NCI-H2107 (cell line): ENCODE results near the gene PER3.

ENCODE experiments used
- DNase-seq: peaks from one replicate; lab custom pipeline; 2025; lab: John Stamatoyannopoulos, UW

The PER3 gene

DNA sequence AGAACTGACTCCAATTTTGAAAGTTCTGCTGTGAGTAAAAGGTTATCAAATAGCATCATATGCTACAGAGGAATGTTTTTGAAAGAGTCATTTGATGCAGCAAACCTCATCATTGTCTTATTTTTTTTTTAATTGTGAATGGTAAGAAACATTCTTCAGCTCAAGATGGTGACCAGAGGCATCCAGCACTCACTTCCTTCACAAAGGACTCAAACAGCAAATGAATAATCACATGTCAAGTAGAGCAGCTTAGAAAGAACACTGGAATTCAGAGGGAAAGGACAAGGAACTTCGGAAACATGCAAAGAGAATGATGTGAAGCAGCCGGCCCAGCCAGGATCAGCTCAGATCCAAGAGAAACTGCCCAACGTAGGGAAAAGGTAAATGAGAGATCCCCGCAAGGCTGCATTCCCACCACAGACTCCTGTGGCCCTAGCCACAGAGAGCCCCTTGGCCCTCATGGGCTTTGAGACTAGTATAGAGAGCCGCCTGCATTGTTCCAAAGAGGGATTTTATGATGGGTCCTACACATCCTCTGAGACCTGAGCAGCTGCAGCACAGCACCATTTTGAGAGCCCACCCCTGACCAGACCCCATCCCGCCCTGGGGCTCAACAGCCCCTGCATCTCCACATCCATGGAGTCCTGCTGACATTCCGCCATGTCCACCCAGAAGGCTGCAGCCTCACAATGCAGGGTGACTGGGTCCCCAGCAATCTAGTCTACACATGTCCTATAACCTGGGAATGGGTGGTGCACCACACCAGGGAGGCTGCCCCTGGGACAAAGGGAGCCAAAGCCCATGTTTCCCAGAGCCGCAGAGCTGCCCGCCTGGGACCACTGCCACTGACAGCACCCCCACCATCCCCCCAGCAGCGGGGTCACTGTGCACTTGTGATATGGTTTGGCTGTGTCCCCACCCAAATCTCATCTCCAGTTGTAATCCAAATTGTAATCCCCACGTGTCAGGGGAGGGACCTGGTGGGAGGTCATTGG lies 90.0 kb downstream of the PER3 start:
- no peak for DNase-seq

DNA sequence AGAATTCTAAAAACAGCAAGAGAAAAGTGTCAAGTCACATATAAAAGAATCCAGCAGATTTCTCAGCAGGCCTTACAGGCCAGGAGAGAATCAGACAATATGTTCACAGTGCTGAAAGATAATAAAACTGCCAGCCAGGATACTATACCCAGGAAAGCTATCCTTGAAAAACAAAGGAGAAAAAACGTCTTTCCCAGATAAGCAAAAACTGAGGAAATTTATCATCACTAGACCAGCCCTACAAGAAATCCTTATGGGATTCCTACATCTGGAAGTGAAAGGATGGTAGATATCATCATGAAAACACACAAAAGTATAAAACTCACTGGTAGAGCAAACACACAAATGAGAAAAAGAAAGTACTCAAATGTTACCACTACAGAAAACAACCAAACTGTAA lies 93.9 kb downstream of the PER3 start:
- DNase-seq: no peak

DNA sequence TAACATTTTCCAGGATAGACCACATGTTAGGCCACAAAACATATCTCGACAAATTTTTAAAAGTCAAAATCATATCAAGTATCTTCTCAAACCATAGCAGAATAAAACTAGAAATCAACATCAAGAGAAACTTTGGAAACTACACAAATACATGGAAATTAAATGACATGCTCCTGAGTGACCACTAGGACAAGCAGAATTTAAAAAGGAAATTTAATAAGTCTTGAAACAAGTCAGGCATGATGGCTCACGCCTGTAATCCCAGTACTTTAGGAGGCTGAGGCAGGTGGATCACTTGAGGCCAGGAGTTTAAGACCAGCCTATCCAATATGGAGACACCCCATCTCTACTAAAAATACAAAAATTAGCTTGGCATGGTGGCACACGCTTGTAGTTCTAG lies 95.1 kb downstream of the PER3 start:
- no peak for DNase-seq

GRCh38 chr1:7884757-7885156 lies 100.7 kb downstream of the PER3 start:
- no peak for DNase-seq

DNA sequence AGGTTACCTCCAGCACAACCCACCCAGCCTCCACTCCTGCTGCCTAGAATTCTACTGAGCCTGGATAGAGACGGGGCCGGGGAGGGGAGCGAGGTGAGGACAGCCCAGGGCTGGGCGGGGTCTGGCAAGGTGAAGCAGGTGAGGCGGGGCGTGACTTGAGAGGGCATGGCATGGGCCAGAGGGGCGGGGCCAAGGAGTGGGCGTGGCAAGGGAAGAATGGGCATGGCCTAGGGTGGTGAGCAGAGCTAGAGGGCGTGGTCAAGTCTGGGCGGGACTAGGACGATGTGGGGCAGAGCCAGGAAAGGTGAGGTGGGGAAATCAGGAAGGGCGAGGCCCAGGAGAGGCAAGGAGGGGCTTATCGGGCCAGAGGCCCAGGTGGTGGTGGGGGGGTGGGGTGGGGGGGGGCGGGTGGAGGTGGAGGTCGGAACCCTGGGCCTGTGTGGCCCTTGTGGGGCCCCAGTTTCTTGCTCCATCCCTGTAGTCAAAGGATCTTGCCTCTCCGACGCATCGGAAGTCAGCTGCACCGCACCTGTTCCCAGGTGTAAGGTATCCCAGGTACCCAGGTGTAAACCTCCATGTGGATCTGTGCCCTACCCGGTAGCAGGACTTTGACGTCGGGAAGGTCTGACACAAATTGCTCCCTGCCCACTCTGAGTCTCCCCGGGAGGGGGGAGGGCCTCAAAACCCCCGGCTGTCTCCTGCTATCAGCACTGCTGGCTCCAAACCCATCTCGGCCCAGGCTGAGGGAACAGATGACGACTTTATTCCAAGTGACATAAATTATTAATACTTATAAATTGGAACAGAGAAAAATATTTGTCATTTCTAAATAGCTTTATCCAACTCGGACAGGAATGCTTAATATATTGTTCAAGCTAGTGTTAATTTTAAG lies 101.7 kb downstream of the PER3 start:
- DNase-seq: no peak

DNA sequence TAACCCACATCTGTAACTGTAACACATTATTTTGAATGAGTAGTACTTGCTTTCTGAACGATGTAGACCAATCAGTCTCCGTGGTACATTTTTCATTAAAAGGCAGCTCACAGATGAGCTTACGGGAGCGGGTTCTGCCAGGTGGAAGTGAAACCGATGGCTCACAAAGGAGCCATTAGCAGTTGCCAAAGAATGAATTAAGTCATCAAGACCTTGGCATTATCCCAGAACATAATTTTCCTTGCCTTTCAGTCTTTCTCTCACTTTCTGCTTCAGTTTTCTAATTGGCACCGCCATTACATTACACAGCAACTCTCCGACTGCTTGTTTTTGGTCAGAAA lies 102.3 kb downstream of the PER3 start:
- DNase-seq: peak; percentile 1

- DNase-seq: no peak
Measured at GRCh38 chr1:7888248-7889081, 104.4 kb downstream of the PER3 start.

DNA sequence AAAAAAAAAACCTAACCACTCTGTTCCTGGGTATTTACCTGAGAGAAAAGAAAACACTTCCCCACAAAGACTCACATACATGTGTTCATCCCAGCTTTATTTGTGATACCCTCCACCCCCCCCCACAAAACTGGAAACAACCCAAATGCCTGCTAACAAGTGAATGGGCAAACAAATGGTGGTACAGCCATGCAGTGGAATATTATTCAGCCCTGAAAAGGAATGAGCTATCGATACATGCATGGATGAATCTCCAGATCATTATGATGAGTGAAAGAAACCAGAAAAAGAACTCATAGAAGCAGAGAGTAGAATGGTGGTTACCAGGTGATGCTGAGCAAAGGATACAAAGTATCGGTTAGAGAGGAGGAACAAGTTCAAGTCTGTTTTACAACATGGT lies 106.8 kb downstream of the PER3 start:
- no peak for DNase-seq

GRCh38 chr1:7891804-7892203 lies 107.7 kb downstream of the PER3 start:
- DNase-seq: no peak

GRCh38 chr1:7893529-7894180 lies 109.6 kb downstream of the PER3 start:
- DNase-seq: no peak
